HS-5 (cell line): Measurements from ENCODE around the gene ASTN2.

Experiments
- DNase-seq: peaks from one replicate; pipeline ENCODE4 v3.0.0-alpha.2; 2012; ENCODE audit warnings: low read depth

ASTN2 gene

GRCh38 chr9:117415358-117415914 is 579 bp upstream of the ASTN2 start:
- no peak for DNase-seq

DNA sequence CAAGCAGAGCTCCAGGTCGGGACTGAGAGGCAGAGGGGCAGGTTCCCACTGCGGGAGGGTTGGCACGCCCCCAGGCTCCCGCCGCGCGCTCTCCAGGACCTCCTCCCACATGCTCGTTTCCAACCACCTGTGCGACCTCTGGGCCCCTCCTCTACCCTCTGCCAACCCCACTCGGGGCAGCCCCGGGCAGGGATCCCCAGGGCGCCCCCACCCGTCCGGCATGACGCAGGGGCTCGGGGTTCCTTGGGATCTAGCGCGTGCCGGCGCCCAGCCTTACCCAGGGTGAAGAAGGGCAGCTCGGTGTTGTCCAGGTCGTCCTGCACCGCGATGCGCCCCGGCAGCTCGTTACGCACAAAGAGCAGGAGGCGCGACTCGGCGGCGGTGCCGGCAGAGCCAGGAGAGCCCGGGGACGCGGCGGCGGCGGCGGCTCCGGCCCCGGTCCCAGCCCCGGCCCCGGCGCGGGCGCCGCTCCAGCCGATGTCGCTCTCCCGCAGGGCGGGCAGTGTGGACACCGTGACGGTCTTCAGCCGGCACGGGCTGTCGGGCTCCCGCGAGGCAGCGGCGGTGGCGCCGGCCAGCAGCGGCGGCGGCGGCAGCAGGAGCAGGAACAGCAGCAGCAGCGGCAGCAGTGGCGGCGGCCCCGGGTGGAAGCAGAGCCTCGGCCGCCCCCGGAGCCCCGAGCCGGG is 494 bp downstream of the ASTN2 start:
- DNase-seq = no peak

DNA sequence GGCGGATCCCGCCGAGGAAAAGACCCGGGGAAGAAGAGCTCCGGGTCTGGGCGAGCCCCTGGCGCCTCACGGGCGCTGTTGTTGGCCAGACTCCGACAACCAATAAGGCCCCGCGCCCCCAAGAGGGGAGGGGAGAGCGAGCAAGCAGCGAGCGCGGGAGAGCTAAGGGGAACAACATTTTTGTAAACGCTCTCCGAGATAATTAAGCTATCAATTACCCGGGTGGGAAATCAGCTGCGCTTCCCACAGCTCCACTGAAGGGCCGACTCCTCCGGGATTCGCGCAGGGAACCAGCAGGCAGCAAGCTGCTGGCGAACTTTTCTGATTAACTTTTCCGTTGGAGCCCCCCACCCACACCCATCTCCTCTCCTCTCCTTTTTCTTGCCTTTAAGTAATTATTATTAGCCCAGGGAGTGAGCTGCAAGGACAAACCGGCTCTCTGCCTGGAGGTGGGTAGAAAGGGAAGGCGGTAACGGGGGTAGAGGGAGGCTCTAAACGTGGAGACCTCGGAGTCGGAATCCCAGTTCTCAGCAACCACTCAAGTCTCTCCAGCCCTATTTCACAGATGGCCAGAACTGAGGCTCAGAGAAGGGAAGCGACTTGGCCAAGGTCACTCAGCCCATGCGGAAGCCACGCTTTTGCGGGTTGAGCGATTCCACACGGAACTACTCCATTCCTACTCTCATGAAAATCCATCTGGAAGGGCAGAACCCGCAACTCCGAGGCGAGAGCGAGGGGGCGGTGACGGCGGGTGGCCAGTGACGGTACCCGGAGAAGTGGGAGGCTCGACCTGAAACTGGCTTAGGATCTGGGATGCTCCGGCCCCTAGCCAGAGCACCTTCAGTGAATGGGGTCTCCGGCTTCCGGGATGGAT is 1.3 kb downstream of the ASTN2 start:
- DNase-seq = no peak

GRCh38 chr9:117412841-117413240 is 2.0 kb downstream of the ASTN2 start:
- DNase-seq = no peak

DNA sequence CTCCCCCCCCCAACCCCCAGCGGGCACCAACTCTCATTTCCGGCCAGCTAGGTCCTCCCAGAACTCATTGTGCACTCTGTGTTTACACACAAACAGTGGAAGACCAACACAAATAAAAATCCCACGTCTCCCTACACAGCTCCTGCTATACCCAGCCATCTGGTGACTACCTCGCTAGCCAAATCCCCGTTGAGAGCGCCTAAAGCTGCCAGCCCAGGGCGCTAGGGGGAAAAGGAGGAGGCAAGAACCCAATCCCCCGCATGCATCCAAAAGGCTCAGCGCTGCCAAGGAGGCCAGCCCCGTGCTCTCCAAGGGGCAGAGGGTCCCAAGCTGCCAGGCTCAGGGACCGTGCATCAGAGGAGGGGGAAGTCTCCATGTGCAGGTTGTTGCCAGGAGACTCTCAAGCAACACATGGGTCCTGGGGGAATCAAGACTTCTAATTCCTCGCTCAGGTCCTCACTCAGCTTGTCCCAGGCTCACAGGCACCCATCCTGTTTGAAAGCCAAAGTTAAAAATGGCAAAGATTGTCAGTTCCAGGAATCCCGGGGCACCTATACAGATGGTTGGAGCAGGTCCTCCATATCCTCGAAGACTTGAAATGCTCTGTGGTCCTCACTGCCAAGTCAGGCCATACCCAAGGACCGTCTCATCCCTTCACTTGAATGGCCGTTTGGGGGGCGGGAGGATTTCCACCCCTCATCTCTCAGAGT is 2.7 kb downstream of the ASTN2 start:
- DNase-seq = no peak

- no peak for DNase-seq
These were observed 3.3 kb downstream of the ASTN2 start for GRCh38 chr9:117411547-117411946.

- DNase-seq = no peak
These were observed 5.5 kb downstream of the ASTN2 start for GRCh38 chr9:117409321-117409720.

- DNase-seq = no peak
These were observed 7.3 kb downstream of the ASTN2 start for GRCh38 chr9:117407436-117408022.

- DNase-seq = no peak
These were observed 8.7 kb downstream of the ASTN2 start for GRCh38 chr9:117405950-117406705.

GRCh38 chr9:117403848-117404247 is 11.0 kb downstream of the ASTN2 start:
- no peak for DNase-seq

DNA sequence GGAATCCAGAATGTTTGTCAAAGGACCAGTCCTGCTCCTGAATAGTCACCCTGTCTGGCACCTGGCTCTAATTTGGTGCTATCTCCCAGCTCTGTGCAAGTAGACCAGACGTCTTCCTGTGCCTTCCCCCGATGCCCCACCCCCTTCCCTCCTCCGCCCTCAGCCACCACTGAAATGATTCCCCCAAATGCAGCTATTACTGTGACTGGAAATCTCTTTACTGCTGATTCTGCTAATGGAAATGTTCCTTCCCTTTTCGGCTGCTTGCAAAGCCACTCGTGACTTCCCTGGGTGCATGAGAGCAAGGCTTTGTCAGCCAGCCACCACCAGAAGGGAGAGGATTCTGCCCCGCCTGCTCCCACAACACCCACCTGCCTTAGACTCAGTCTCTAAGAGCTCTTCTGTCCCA is 11.4 kb downstream of the ASTN2 start:
- no peak for DNase-seq

- no peak for DNase-seq
These were observed 14.7 kb downstream of the ASTN2 start for GRCh38 chr9:117400171-117400570.

GRCh38 chr9:117395151-117395650 is 19.7 kb downstream of the ASTN2 start:
- DNase-seq = no peak

DNA sequence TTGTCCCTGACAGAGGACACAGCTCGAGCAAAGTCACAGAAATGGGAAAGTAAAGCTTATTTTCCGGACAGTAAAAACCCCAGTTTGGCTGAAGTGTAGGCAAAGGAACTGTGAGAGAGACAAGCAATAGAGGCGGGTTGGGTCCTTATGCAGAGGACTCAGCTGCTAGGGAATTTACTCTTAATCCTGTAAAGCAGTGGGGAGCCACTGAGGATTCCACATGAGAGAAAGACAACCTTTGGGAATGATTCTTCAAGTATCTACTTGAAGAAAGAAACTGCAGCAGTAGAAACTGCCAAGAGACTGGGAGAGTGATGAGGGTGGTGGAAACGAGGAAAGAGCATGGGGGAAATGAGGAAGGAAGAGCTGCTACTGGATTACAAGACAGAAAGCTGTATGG is 20.2 kb downstream of the ASTN2 start:
- no peak for DNase-seq

GRCh38 chr9:117392992-117393391 is 21.9 kb downstream of the ASTN2 start:
- DNase-seq = no peak

DNA sequence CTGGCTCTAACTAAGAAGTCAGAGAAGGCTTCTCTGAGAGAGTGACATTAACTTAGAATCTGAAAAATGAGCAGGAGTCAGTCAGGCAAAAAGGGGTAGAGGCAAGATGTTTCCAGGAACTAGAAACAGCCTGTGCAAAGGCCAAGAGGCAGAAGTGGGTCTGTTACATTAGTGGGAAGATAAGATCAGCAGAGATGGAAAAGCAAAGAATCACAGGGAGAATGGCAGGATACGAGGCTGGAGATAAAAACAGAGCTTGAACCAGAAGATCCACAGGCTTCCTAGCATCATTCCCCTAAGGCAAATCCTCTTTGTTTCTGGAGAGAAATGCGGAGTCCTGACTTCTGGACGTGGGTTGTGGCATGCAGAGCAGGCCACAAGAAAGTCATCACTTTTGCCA is 27.4 kb downstream of the ASTN2 start:
- no peak for DNase-seq

DNA sequence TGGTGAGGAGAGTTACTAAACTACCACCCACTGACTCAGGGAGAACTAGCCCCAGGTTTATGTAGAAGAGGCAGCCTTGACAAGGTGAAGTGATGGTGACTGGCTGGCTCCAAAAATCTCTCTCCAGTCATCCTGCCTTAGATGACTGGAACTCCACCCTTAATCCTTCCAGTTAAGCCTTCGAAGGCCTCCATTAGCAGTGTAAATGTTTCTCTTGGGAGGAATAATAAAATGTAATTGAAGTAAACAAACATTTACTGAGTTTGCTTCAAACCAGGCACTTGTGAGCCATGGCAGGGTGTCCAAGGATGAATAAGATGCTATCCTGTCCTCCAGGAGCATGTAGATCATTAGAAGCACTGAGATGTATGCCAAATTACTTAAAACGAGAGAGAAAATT is 35.5 kb downstream of the ASTN2 start:
- no peak for DNase-seq

GRCh38 chr9:117377046-117377445 is 37.8 kb downstream of the ASTN2 start:
- no peak for DNase-seq

DNA sequence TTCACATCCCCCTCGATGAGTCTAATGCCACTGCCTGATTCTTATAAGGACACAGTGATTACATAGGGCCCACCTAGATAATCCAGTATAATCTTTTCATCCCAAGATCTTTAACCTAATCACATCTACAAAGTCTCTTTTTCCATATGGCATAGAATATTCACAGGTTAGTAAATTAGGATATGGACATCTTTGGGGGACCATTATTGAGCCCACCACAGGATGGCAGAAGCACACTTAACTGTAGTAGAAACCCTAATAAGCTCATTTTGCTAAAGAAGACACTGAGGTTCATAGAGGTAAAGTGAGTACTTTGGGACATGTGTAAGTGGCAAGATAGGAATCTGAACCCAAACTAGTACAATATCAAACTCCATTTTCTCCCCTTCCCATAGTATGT is 38.9 kb downstream of the ASTN2 start:
- DNase-seq = no peak

GRCh38 chr9:117374076-117374725 is 40.7 kb downstream of the ASTN2 start:
- no peak for DNase-seq
